HG02938 (cell line): ENCODE measurements around the gene KPNA3.
"Not testable (repeated sequence)": the region's sequence is repeated elsewhere in the genome, so short reads cannot be mapped to it uniquely, and the experiment has no call there.

ENCODE experiments used
- ATAC-seq: cut with Tn5 transposase; IDR thresholded peaks from one replicate; pipeline ENCODE4 v1.9.1; 2021; ENCODE audit warnings: mild to moderate bottlenecking, moderate library complexity; ENCODE audit not compliant: unreplicated experiment

The KPNA3 gene, protein sequence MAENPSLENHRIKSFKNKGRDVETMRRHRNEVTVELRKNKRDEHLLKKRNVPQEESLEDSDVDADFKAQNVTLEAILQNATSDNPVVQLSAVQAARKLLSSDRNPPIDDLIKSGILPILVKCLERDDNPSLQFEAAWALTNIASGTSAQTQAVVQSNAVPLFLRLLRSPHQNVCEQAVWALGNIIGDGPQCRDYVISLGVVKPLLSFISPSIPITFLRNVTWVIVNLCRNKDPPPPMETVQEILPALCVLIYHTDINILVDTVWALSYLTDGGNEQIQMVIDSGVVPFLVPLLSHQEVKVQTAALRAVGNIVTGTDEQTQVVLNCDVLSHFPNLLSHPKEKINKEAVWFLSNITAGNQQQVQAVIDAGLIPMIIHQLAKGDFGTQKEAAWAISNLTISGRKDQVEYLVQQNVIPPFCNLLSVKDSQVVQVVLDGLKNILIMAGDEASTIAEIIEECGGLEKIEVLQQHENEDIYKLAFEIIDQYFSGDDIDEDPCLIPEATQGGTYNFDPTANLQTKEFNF

DNA sequence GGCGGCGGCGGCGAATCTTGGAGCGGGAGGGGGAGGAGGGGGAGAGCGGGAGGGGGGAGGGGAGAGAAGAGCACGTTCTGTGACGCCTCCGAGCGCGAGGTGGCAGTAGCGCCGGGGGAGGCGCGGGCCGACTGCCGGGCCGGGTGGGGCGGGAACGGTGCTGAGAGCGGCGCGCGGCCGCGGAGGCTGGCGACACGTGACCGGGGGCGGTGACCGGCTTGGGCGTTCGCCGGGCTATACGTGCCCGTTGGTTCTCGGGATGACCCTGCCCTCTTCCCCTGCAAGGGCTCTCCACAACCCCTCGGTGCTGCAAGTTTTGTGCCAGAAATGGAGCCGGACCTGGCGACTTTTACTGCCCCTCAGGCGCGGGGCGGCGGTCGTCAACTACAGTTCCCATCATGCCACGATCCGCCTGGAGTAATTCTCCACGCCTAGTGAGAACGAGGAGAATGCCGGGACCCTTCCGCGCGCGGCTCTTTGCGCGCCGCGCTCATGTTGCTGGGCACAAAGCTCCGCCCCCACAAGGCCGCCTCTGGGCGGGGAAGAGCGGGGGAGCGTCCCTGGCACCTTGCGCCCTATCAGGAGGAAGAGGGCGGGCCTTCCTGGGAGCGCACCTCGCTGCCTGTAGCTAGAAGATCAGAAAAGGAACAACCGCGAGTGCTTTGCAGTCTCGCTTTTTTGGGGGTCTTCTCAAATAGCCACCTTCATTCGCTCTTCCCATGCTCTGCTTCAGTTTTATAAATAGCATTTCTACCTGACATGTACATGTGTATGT is at the start of gene KPNA3:
Gene KPNA3, minus strand, starts transcription at position 133 of the 775 bp plus-strand sequence. CDS start 176 bp downstream, outside the sequence.
- peak; percentile 85 for ATAC-seq

DNA sequence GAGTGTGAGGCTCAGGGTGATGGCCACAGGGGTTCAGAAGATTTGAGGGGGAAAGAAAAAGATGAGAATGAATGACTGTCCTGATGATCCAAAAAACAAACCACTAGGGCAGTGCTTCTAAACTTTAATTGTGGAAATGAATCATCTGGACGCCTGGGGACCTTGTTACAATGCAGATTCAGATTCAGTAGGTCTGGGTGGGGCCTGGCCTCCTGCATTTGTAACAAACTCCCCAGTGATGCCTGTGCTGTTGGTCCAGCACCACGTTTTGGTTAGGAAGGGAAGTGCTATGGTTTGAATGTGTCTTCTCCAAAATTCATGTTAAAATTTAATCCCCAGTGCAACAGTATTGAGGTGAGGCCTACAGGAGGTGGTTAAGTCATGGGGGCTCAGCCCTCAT is 49.5 kb upstream of the KPNA3 start:
- ATAC-seq = no peak

DNA sequence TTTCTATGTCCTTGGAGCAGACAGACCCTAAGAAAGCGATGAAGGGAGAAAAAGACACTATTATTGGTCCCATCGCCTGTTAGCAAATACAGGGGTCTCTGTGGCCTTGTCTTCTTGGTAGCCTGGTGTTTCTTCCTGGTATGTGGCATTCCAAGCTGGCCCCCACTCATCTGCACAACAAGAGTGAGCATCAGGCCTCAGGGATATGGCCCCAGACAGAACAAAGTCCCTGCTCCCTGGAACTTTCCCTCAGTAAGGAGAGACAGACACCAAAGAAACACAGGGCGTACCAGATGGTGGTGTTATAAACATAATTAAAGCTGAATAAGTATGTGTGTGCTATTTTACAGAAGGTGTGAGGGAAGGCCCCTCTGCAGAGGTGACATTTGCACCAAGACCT is 48.2 kb upstream of the KPNA3 start:
- no peak for ATAC-seq

DNA sequence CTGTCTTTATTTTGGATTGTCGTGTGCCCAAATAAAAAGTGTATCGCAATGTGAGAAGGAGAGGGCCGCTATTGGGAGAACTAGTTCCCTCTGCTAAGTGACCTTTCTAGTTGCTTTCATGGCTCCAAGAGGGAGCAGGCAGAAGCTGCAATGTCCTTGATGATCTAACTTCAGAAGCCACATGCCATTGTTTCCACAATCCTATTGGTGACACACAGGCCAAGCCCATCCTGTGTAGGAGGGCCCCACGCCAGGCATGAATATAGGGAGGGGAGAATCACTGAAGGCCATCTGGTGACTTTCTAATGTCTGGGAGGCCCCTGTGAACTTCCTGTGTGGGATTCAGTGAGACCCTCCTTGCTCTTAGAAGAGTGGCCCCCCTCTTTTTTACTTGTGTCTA is 47.8 kb upstream of the KPNA3 start:
- no peak for ATAC-seq

DNA sequence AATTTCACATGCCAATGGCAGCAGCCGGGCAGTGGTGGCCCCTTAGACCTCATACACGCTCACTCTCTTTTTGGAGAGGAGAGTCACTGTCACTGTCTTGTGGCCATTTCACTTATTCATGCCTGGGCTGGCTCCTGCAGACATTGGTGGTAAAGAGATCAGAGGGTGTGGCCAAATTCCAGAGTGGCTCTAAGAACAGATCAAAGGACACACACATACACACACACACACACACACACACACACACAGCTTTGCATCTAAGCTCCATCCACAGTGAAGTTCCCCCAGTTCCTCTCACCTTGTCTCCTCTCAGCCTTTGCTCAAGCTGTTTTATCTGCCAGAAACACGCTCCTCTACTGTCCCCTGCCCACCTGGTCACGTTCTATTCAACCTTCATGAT is 46.5 kb upstream of the KPNA3 start:
- no peak for ATAC-seq

DNA sequence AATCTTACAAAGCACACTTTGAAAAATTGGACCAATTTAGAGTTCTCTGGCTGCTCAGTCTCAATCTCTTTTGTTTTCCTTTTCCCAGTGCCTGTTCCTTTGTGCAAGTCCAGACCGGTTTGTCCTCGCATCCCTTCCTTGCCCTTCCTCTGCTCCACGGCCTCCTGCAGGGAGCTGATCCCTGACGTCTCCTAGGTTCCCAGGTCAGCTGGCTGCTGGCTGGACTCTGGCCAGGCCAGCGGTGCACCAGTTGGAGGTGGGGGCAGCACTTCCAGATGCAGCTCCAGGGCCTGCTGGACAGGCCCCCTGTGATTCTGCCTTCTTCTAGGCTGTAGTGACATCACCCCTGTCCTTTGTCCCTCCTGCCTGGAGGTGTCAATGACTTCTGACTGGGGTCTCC is 44.0 kb upstream of the KPNA3 start:
- no peak for ATAC-seq

DNA sequence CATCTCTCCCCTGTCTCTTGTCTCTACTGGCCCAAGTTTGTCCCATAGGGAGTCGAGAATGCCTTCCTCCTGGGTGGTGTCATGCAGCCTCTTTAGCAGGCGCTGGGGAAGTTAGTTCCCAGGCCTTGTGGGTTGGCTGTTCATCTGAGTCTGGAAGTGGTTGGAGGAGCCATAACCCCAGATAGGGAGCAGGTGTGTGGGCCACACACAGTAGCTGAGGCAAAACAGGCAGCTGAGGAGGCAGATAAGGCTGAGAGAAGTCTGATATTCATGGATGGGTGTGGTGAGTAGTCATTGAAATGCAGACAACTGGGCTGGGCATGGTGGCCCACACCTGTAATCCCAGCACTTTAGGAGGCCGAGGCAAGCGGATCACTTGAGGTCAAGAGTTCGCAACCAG is 40.9 kb upstream of the KPNA3 start:
- no peak for ATAC-seq

DNA sequence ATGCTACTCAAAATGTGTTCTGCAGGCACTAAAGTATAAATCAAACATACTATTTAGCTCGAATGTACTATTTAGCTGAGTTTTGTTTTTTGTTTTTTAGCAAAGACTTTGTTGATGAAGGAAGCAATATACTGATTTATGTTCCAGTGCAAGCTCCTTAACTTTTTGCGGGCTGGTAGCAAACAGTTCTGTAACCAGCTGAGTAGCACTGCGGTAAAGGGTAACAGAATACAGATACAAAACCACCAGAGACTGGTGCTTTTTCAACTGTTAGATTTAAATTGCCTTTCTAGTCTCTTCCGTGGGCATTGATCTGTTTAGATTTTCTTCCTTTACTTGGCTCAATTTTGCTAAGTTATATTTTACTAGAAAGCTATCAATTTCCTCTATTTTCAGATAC is 39.0 kb upstream of the KPNA3 start:
- no peak for ATAC-seq

DNA sequence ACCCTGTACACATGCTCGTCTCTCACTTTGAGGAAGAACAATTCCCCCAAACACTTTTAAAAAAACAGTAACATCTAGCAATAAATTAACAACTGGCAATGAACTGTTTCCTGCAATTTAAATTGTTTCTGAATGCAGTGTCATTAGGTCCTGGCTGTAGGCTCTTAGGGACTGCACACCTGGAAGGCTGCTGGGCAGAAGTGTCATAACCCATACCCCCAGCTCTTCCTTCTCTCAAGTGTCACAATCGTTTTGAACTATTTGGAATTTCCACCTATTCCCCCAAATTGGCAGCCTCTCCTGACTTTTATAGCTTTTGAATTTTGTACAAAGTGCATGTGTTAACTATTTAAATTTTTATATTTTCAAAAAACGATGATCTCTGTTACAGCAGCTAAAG is 38.2 kb upstream of the KPNA3 start:
- no peak for ATAC-seq

DNA sequence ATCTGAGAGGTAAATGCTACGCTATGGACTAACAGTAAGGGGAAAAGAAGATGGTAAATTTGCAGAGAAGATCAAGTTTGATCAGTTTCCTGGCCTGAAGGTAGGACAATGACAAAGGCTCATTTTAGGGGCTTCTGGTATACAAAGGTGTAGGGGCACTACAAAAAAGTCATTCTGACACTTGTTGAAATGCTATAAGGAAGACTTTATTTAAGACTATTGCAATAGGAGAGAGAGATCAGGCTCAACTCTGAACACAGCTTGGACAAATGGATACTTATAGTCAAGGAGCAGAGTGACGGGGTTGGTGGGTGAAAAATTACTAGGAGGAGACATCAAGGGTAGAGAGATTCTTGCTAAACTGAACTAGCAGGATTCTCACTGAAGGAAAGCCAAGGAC is 37.2 kb upstream of the KPNA3 start:
- ATAC-seq = no peak

DNA sequence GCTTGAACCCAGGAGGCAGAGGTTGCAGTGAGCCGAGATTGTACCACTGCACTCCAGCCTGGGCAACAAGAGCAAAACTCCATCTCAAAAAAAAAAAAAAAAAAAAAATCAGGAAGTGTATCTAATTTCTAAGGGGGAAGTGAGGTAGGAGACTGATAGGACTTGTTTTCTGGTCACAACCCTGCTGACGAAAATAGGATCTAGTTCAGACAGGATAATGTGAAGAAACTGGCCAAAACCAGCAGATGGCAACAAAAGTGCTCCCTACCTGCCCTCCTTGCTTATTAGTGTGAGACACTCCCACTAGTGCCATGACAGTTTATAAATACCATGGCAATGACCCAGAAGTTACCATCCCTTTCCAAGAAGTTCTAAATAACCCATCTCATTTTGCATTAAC is 36.0 kb upstream of the KPNA3 start:
- no peak for ATAC-seq

DNA sequence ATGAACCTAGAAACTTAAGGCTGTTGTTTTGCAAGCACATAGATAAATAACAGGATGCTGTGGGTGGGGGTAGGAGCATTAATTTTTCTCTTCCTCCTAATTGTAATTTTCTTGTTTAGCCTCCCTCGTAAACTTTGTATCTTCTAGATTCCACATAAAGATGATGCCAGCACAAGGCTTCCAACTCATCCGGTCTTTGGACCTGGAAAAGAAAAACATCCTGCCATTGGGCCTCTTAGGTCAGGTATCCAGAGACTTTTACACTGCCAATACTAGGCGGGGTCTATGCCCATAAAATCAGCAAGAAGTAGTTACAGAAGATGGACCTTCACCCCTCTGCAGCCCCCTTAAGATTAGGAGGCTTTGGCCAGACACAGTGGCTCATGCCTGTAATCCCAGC is 35.4 kb upstream of the KPNA3 start:
- ATAC-seq = no peak

DNA sequence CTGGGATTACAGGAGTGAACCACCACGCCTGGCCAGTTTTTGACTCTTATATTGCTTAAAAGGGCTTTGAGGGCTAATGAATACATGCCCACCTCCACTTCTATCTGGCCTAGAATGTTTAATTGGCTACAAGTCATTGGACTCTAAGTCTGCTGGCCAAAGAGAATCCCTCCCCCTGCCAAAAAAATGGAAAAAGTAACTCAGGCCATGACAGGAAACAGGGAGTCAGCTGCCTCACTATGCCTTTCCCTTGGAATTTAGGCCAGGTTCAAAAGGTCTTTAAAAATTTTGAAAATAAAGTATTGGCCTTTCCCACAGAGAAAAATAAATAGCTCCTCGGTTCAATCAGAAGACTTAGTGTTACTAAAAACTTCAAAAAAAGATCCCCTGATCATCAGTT is 34.9 kb upstream of the KPNA3 start:
- ATAC-seq = no peak

DNA sequence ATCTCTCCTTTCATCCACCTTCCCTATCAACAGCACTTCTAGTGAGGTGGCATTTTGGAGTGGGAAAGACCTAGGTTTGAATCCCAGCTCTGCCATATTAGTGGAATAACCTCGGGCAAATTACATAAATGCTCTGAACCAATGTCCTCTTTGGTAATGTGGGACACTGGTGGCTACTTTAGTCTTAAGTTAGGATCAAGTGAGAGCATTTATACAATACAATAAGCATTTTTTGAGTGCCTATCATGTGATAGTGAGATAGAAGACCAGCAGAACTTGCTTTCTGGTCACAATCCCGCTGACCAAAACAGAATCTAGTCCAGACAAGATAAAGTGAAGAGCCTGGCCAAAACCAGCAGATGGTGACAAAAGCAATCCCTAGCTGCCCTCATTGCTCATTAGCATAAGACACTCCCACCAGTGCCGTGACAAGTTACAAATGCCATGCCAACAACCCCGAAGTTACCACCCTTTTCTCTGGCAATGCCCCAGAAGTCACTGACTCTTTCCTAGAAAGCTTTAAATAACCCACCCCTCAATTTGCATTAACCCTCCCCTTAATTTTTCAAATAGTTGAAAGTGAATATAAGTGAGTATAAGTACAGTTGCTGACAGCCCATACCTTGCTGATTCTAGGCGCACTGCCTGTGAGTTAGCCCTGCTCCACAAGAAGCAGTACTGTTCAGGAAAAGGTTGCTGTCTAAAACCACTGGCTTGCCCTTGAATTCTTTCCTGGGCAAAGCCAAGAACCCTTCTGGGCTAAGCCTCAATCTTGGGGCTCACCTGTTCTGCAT is 28.9 kb upstream of the KPNA3 start:
- ATAC-seq = no peak

DNA sequence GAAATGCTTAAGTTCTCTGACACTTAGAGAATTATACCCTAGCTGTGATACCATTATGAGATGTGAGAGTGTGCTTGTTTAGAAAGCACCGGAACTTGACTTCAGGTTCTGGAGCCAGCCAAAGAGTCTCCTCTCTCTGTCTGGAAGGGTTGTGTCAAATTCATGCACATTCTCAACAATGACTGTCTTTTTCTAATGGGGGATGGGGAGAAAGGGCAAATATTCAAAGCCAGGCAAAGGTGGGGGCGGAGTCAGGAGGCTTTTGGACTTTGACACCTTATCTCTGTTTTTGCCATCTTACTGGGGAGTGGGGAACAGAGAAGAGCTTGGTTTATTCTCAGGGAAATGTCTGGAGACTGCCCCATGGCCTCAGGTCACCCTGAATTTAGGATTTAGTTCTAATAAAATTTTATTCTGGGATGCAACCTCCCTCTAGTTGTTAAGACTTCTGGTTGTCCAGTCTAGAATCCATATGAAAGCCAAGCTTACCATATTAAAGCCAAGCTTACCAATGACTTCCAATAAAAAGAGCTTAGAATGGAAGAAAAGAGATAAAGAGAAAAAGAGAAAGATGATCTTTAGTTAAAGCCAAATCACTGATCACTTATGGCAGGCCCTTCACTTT is 28.2 kb upstream of the KPNA3 start:
- ATAC-seq = no peak

DNA sequence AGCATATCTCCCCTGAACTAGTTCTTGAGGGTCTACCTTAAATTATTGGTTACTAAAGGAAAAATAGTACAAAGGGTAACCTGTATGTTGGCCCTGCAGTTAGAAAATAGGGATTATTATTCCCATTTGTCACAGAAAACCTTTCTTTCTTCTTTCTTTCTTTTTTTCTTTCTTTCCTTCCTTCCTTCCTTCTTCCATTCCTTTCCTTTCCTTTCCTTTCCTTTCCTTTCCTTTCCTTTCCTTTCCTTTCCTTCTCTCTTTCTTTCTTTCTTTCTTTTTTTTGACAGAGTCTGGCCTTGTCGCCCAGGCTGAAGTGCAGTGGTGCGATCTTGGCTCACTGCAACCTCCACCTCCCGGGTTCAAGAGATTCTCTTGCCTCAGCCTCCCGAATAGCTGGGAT is 23.6 kb upstream of the KPNA3 start:
- not testable (repeated sequence) for ATAC-seq

DNA sequence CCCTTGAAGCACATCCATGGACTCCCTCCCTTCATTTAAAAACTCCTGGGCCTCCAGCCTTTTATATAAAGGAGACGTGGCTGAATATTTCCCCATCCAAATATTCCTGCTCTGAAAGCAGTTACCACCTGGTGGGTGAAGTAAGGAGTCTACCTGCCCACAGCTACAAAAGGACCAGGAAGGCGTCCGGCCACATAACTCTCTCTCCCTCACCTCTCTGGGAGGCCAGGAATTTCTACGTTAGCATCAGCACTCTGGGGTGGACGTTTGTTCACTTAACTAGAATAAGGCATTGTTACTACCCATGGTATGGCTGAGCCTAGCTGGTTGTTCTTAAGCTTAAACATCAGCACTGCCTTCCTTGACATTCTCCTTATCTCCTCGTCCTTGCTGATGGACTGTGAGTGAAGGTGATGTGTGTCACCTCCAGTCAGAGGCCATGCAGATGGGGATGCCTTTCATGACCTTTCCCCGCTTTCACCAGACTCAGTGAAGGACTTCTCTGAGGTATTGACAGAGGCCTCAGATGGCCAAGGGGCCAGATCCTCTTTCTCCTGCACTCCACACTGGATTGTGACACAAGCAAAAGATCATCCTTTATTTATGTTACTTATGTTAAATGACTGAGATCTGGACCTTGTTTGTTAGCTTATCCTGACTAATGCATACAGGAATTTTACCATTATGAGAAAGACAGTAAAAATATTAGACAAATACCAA is 22.2 kb upstream of the KPNA3 start:
- ATAC-seq = no peak

DNA sequence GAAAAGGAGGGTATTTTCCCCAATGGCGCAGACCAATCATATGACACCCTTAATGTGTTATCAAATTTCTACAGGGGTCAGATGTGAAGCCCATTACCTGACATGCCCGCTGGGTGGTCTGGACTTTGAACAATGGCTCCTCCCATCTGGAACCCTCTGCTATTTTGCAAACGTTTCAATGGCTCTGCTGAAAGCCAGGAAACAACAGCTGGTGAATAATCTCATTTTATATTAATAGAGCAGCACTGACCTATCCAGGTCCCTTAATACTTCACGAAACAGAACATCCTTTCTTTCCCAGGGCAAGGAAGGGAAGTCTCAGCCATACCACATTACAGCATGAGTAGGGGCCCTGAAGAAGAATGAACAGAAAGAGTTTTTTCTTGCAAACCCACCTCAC is 20.3 kb upstream of the KPNA3 start:
- ATAC-seq = no peak

DNA sequence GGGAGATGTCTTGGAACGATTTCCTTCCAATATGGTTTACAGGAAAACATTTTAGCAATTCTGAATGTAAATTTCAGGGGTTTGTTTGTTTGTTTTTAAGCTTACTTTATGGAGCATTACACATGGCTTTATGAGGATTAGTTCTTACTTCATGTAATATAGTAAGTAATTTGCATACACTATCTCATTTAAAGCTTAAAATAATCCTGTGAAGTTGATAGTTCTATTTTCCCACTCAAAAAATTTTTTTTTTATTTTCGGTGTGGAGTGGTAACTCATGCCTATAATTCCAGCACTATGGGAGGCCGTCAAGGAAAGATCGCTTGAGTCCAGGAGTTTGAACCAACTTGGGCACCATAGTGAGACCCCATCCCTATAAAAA is 19.0 kb upstream of the KPNA3 start:
- ATAC-seq = no peak
